ENCODE measurements around the gene OSBPL9. TPM values are rescaled to one million over a fixed set of nuclear protein-coding genes. Genes with fewer than 3 reads are reported as not detected.
"Not testable (repeated sequence)": the region's sequence is repeated elsewhere in the genome, so short reads cannot be mapped to it uniquely, and the experiment has no call there.

The OSBPL9 gene
- total RNA-seq, 4 donors from 2014 or later: 56.9 to 110 (median 78.3) TPM

DNA sequence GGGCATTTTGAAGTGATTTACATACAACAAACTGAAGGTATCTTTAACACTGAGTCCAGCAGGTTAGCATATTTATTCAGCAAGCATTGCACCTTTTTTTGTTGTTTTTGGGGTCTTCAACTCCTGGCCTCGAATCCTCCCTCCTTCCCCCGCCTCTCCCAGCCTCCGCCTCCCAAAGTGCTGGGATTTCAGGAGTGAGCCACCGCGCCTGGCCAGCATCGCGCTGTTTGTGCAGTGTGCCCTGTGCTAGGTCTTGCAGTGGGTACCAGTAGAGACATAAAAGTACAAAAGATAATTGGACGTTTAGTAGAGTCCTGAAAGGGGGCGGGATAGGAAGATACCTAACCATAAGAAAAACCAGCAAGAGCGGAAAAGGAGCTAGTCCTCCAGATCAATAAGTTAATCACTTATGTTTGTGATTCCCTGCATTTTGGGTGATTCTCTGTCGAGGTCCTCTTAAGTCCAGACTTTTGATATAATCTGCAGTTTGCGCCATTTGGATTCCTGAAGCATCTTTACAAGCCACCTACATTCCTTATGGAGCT lies 111.8 kb downstream of the OSBPL9 start:
- Histone ChIP-seq H3K4me1 (peaks cover 2 to 66% (median 14%) of the 10 kb centered on the region in 3 donors), H3K27me3 (no peaks in the 10 kb centered on the region), H3K4me3 (peak overlapping the region; percentile 53 to 59), H3K36me3 (no peaks in the 10 kb centered on the region), H3K27ac (peak overlapping the region in 1 of 4 donors; percentile 78), H3K9me3 (no peaks in the 10 kb centered on the region)
- TF ChIP-seq EP300 (IDR thresholded peaks at IDR 0.05) (no peak), POLR2A (IDR thresholded peaks at IDR 0.05) (no peak), POLR2AphosphoS5 (IDR thresholded peaks at IDR 0.05) (no peak)
- TF ChIP-seq, protein P1, sequence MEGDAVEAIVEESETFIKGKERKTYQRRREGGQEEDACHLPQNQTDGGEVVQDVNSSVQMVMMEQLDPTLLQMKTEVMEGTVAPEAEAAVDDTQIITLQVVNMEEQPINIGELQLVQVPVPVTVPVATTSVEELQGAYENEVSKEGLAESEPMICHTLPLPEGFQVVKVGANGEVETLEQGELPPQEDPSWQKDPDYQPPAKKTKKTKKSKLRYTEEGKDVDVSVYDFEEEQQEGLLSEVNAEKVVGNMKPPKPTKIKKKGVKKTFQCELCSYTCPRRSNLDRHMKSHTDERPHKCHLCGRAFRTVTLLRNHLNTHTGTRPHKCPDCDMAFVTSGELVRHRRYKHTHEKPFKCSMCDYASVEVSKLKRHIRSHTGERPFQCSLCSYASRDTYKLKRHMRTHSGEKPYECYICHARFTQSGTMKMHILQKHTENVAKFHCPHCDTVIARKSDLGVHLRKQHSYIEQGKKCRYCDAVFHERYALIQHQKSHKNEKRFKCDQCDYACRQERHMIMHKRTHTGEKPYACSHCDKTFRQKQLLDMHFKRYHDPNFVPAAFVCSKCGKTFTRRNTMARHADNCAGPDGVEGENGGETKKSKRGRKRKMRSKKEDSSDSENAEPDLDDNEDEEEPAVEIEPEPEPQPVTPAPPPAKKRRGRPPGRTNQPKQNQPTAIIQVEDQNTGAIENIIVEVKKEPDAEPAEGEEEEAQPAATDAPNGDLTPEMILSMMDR (IDR thresholded peaks at IDR 0.05): no peak
- 54% methylated on average over 12 of the region's 12 CpGs; no CpG with 5 or more reads in 1 of the 2 donors for WGBS, 2 donors (ENCODE audit: low coverage in 1 of 2)
- ATAC-seq: no peak

DNA sequence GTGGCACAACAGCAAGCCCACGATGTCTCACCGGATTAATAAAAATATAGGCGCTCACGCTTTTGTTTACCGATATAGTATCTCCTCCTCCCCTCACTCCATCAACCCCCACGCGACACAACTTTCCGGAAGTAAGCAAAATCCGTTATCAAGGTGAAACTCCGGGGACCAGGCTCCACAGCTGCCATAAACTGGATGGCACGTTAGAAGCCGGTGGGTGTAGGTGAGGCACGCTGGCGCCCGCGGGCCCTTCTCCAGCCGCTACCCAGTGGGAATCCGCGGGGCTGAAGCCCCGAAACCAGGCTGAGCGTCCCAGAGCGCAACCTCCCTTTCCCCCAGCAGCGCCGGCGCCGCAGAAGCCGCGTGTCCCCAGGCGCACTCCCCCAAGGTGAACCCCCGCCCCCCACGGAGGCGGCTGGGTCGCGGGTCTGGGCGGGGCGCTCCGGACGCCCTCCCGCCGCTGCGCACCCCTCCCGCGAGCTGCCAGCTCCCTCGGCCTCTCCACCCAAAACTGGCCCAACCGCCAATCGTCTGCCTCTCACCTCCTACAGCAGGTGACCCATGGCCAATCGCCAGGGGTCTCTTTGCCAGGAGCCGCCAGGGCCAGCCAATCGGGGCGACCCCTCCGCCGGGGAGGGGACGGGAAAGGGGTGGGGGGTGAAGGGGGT lies 112.4 kb downstream of the OSBPL9 start:
- peak overlapping the region in 3 of 4 donors; percentile 41 to 78 (median 60) for H3K27ac ChIP-seq
- no peaks in the 10 kb centered on the region for H3K9me3 ChIP-seq
- peaks cover 2 to 72% (median 18%) of the 10 kb centered on the region in 3 donors for H3K4me1 ChIP-seq
- 0% methylated on average over 5 to 13 of the region's 53 CpGs for WGBS, 2 donors (ENCODE audit: low coverage in 1 of 2)
- peak; percentile 78 for ATAC-seq
- TF ChIP-seq, protein P1 (IDR thresholded peaks at IDR 0.05): no peak
- TF ChIP-seq POLR2A (IDR thresholded peaks at IDR 0.05): no peak
- TF ChIP-seq EP300 (IDR thresholded peaks at IDR 0.05): no peak
- TF ChIP-seq POLR2AphosphoS5 (IDR thresholded peaks at IDR 0.05): no peak
- H3K4me3 ChIP-seq: peak overlapping the region; percentile 53 to 59
- no peaks in the 10 kb centered on the region for H3K27me3 ChIP-seq
- H3K36me3 ChIP-seq: no peaks in the 10 kb centered on the region

DNA sequence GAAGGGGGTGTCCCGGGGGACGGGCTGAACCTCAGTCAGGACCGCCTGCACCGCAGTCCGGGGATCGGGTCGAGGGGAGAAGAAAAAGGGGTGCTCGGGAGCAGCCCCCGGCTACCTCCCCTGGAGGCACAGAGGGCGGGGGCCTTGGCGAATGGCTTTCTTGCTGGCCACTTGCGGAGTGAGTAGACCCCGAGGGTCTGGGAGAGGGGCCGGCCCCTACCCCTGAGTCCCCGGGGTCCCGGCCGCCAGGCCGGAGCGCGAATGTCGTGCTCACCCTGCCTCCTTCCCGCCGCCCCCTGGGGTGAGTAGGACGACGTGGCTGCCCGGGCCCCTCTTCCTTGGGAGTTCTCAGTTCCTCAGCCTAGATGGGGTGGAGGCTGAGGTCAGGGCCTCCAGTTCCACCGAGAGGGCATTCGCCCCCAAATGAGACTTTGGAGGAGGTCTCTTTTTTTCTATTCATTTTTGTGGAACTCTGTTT lies 113.0 kb downstream of the OSBPL9 start:
- Histone ChIP-seq H3K4me1 (peaks cover 2 to 78% (median 19%) of the 10 kb centered on the region in 3 donors), H3K27me3 (no peaks in the 10 kb centered on the region), H3K9me3 (no peaks in the 10 kb centered on the region), H3K4me3 (peak overlapping the region; percentile 53 to 59), H3K27ac (peak overlapping the region in 3 of 4 donors; percentile 41 to 78 (median 60)), H3K36me3 (no peaks in the 10 kb centered on the region)
- ATAC-seq: no peak
- 0% methylated on average over 6 of the region's 28 CpGs; no CpG with 5 or more reads in 1 of the 2 donors for WGBS, 2 donors (ENCODE audit: low coverage in 1 of 2)
- TF ChIP-seq EP300 (IDR thresholded peaks at IDR 0.05) (no peak), POLR2AphosphoS5 (IDR thresholded peaks at IDR 0.05) (no peak), POLR2A (IDR thresholded peaks at IDR 0.05) (no peak)

DNA sequence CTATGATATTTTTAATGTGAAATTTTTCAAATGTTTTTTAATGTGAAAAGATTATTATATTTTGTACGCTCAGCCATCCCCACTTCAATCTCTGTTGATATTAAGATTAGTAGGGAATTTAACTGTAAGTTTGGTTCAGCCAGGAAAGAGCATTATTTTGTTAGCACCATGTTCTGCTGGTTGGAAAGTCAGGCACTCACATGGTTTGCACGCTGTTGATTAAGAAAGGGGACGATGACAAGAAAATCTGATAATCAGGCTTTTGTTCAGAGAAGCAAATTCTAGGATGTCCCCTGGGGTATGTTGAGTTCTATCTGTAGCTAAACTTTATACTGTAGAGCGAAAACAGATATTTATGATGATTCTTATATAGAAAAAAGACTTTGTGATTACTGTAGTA lies 115.1 kb downstream of the OSBPL9 start:
- H3K9me3 ChIP-seq: no peaks in the 10 kb centered on the region
- H3K27ac ChIP-seq: no peak overlapping the region
- no peak overlapping the region for H3K4me3 ChIP-seq
- ATAC-seq: no peak
- TF ChIP-seq, protein P1 (IDR thresholded peaks at IDR 0.05): no peak
- TF ChIP-seq POLR2A (IDR thresholded peaks at IDR 0.05) (no peak), EP300 (IDR thresholded peaks at IDR 0.05) (no peak), POLR2AphosphoS5 (IDR thresholded peaks at IDR 0.05) (no peak)
- no peaks in the 10 kb centered on the region for H3K27me3 ChIP-seq
- WGBS, 2 donors (ENCODE audit: low coverage in 1 of 2): 79 to 86% methylated on average over 4 of the region's 4 CpGs
- peaks cover 5 to 78% (median 30%) of the 10 kb centered on the region in 3 donors for H3K4me1 ChIP-seq
- no peaks in the 10 kb centered on the region for H3K36me3 ChIP-seq

DNA sequence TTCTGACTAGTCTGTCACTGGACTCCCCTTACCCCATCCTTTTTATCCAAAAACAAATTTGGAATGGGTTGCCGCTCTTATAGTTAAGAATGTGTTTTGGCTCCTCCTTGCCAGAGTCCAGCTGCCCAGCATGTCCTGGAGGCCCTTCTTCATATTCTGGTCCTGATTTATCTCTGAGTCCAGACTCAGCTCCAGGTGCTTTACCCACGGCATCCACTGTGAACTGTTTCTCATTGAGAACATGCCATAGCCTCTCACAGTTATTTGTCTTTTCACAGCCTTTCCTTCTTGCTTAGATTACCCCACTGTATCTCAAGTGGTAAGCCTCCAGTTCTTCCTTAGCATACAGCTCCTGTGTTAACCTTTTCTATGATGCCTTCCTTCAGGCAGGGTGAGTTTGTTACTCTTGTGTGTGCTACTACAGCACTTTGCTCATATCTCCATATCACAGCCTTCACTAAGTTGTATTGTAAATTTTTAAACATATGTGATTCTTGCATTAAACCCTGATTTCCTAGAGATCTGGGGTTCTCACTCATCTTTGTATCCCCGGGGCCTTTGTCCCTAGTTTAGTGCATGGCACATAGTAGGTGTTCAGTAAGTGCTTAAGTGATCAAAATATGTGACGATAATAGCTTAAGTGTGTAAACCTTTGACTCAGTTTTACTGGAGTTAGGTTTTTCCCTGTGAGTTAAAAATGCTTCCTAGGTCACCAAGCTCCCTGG lies 116.0 kb downstream of the OSBPL9 start:
- Histone ChIP-seq H3K36me3 (no peaks in the 10 kb centered on the region), H3K4me3 (no peak overlapping the region), H3K27ac (peak overlapping the region in 2 of 4 donors; percentile 13 to 15), H3K9me3 (no peaks in the 10 kb centered on the region), H3K4me1 (peaks cover 9 to 87% (median 30%) of the 10 kb centered on the region in 3 donors), H3K27me3 (no peaks in the 10 kb centered on the region)
- no peak for ATAC-seq
- 81 to 95% methylated on average over 3 to 4 of the region's 4 CpGs for WGBS, 2 donors (ENCODE audit: low coverage in 1 of 2)
- TF ChIP-seq POLR2A (IDR thresholded peaks at IDR 0.05) (no peak), EP300 (IDR thresholded peaks at IDR 0.05) (no peak), POLR2AphosphoS5 (IDR thresholded peaks at IDR 0.05) (no peak)
- TF ChIP-seq, protein P1 (IDR thresholded peaks at IDR 0.05): no peak

DNA sequence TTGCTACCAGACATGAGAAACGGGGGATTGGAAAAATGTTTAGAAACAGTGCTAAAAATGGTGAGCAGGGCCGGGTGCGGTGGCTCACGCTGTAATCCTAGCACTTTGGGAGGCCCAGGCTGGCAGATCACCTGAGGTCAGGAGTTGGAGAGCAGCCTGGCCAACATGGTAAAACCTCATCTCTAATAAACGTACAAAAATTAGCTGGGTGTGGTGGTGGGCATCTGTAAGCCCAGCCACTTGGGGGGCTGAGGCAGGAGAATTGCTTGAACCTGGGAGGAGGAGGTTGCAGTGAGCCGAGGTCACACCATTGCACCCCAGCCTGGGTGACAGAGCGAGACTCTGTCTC lies 116.5 kb downstream of the OSBPL9 start:
- H3K27ac ChIP-seq: peak overlapping the region in 2 of 4 donors; percentile 13 to 15
- not testable (repeated sequence) for H3K36me3 ChIP-seq, ATAC-seq, H3K9me3 ChIP-seq, H3K27me3 ChIP-seq, H3K4me3 ChIP-seq
- WGBS, 2 donors (ENCODE audit: low coverage in 1 of 2): 60 to 73% methylated on average over 2 to 4 of the region's 7 CpGs
- peaks cover 9 to 87% (median 30%) of the 10 kb centered on the region in 3 donors for H3K4me1 ChIP-seq
